HG03066 (cell line): ENCODE results near the gene KIF21A.
"Not testable (repeated sequence)": the region's sequence is repeated elsewhere in the genome, so short reads cannot be mapped to it uniquely, and the experiment has no call there.

ENCODE experiments used
- ATAC-seq: cut with Tn5 transposase; IDR thresholded peaks from one replicate; pipeline ENCODE4 v1.9.1; 2021; ENCODE audit warnings: low read depth; ENCODE audit not compliant: unreplicated experiment

Gene KIF21A

GRCh38 chr12:39348941-39349626 lies 93.8 kb downstream of the KIF21A start:
- ATAC-seq = no peak

- ATAC-seq = no peak
These were observed 94.4 kb downstream of the KIF21A start for GRCh38 chr12:39348523-39348922.

- no peak for ATAC-seq
These were observed 98.0 kb downstream of the KIF21A start for GRCh38 chr12:39344926-39345325.

GRCh38 chr12:39343665-39344064 lies 99.3 kb downstream of the KIF21A start:
- ATAC-seq = no peak

GRCh38 chr12:39341761-39342160 lies 101.2 kb downstream of the KIF21A start:
- ATAC-seq = no peak

- no peak for ATAC-seq
These were observed 101.7 kb downstream of the KIF21A start for GRCh38 chr12:39341179-39341578.

- no peak for ATAC-seq
These were observed 110.2 kb downstream of the KIF21A start for GRCh38 chr12:39332661-39333175.

- ATAC-seq = no peak
These were observed 111.2 kb downstream of the KIF21A start for GRCh38 chr12:39331539-39332261.

- no peak for ATAC-seq
These were observed 113.0 kb downstream of the KIF21A start for GRCh38 chr12:39329876-39330275.

- no peak for ATAC-seq
These were observed 113.9 kb downstream of the KIF21A start for GRCh38 chr12:39329018-39329417.

- ATAC-seq = no peak
These were observed 115.0 kb downstream of the KIF21A start for GRCh38 chr12:39327965-39328364.

- no peak for ATAC-seq
These were observed 115.4 kb downstream of the KIF21A start for GRCh38 chr12:39327510-39327909.

- ATAC-seq = no peak
These were observed 123.7 kb downstream of the KIF21A start for GRCh38 chr12:39319180-39319579.

- no peak for ATAC-seq
These were observed 128.4 kb downstream of the KIF21A start for GRCh38 chr12:39314547-39314946.

GRCh38 chr12:39309516-39309915 lies 133.4 kb downstream of the KIF21A start:
- no peak for ATAC-seq

GRCh38 chr12:39301422-39301821 lies 141.5 kb downstream of the KIF21A start:
- ATAC-seq = no peak

GRCh38 chr12:39300799-39301198 lies 142.1 kb downstream of the KIF21A start:
- ATAC-seq = no peak

- ATAC-seq = no peak
These were observed 145.0 kb downstream of the KIF21A start for GRCh38 chr12:39297891-39298290.

- no peak for ATAC-seq
These were observed 146.4 kb downstream of the KIF21A start for GRCh38 chr12:39296496-39296895.

GRCh38 chr12:39295593-39295992 lies 147.3 kb downstream of the KIF21A start:
- not testable (repeated sequence) for ATAC-seq

GRCh38 chr12:39294715-39295114 lies 148.2 kb downstream of the KIF21A start:
- no peak for ATAC-seq

GRCh38 chr12:39292125-39292630 lies 150.7 kb downstream of the KIF21A start:
- no peak for ATAC-seq
